ENCODE data around the gene FBXO28.
"Not testable (repeated sequence)": the region's sequence is repeated elsewhere in the genome, so short reads cannot be mapped to it uniquely, and the experiment has no call there.

Gene FBXO28

GRCh38 chr1:224205931-224206538, 92.1 kb downstream of the FBXO28 start:
- peaks cover 28% of the 10 kb centered on the region for H3K4me1 ChIP-seq (ENCODE audit: insufficient read depth, low read length)
- not testable (repeated sequence) for H3K36me3 ChIP-seq (ENCODE audit: insufficient read depth, low read length); H3K9ac ChIP-seq (ENCODE audit: low read depth, low read length); H3K27me3 ChIP-seq (ENCODE audit: insufficient read depth, low read length); H3K9me3 ChIP-seq (ENCODE audit: insufficient read depth, low read depth, low read length); H3K27ac ChIP-seq (ENCODE audit: low read depth, low read length); H3K4me3 ChIP-seq (ENCODE audit: low read length)
- WGBS, result 83% methylated on average over 10 of the region's 10 CpGs

DNA sequence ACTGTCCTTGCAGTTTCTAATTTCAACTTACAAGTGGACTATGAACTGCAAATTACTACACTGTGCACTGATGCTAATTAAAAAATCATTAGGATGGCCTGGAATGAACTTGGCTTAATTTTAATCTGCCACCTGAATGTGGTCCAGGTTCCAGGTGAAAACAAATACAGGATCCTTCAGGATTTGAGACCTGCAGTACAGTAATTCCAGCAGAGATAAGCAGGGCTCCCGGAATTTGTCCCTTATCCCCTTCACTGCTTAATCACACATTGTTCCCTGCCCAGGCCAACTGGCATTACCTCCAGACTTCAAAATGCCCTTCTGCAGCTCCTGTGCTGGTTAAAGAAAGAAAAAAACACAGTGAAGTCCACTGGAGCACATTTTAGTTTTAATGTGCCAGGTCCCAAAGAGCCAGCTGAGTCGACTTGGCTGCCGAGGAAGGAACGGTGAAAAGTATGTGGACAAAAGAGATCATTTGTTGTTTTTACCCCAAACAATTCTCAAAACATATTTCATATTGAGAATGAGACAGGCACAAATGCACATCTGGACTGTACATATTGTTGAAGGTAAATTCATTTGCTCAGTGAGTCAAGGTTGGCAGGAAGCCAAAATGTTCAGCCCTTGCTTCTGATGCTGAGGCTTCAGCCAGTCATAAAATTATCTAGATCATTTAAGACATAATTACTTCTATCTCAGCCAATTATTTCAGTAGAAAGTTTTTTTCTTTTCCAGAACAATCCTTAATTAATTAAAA, 97.5 kb downstream of the FBXO28 start:
- Histone ChIP-seq H3K27me3 (ENCODE audit: insufficient read depth, low read length) (no peaks in the 10 kb centered on the region), H3K4me1 (ENCODE audit: insufficient read depth, low read length) (peaks cover 12% of the 10 kb centered on the region; the same call in 1 of the 2 replicates), H3K9me3 (ENCODE audit: insufficient read depth, low read depth, low read length) (no peaks in the 10 kb centered on the region), H3K27ac (ENCODE audit: low read depth, low read length) (no peak overlapping the region), H3K4me3 (ENCODE audit: low read length) (no peak overlapping the region), H3K9ac (ENCODE audit: low read depth, low read length) (no peak overlapping the region), H3K36me3 (ENCODE audit: insufficient read depth, low read length) (no peaks in the 10 kb centered on the region)
- WGBS, result 92% methylated on average over 4 of the region's 4 CpGs
